HepG2 (cell line): ENCODE data around the gene ASXL1. TPM values are rescaled to one million over a fixed set of nuclear protein-coding genes. Genes with fewer than 3 reads are reported as not detected.
A peak's percentile ranks its signal among the peaks of the same experiment; 100 is the strongest.

Experiments used
- ATAC-seq: fragments of 200-7000 bp; cut with Tn5 transposase; 3 replicates; pipeline ENCODE4 v1.9.1; 2020; ENCODE audit warnings: mild to moderate bottlenecking, moderate library complexity
- BruUV-seq: library from RNA; stranded (reverse); fragments of 400-500 nt; replicated peaks from 2 replicates; lab custom pipeline; 2021; lab: Mats Ljungman, UMichigan
- CTCF ChIA-PET: fragments of 300-600 bp; formaldehyde crosslinking; extraction: SDS; loops from one replicate; lab custom pipeline; 2021; ENCODE audit warnings: low total read pairs, inconsistent platforms, low intra/inter-chr PET ratio; lab: Yijun Ruan, JAX
- POLR2A ChIA-PET: fragments of 350-600 bp; sonication (Branson Sonifier 250); formaldehyde crosslinking; loops from one replicate; lab custom pipeline; 2020; ENCODE audit warnings: antibody characterized with exemption, inconsistent platforms; lab: Yijun Ruan, JAX
- DNase-seq: peaks from one replicate; pipeline ENCODE4 v3.0.0-alpha.2; 2015; ENCODE audit warnings: low spot score
- FAIRE-seq: peaks from 3 replicates; lab custom pipeline; 2011; peaks lifted over from hg19 to GRCh38; lab: Jason Lieb, UNC
- H2AFZ ChIP-seq: one replicate; pipeline ENCODE4 v1.6.1; 2011; ENCODE audit warnings: low read length, inconsistent platforms
- H3K27ac ChIP-seq: fragments of 300-600 bp; 3 replicates; pipeline ENCODE4 v1.8.0; 2011; ENCODE audit warnings: mixed run types, mild to moderate bottlenecking, mixed read lengths, low read length, inconsistent platforms; ENCODE audit not compliant: insufficient read depth; ENCODE audit errors: extremely low read length
- H3K27me3 ChIP-seq, 2 experiments: fragments of 200-600 bp in 1 of 2; 2 replicates in 1 of 2; 3 replicates in 1 of 2; pipeline versions ENCODE4 v1.6.0 to v1.8.0; 2011; ENCODE audit warnings: low read length in 2 of 2, mild to moderate bottlenecking in 2 of 2, moderate library complexity in 2 of 2, inconsistent platforms in 1 of 2; ENCODE audit not compliant: insufficient read depth in 2 of 2, control insufficient read depth in 1 of 2
- H3K36me3 ChIP-seq, 2 experiments: fragments of 200-600 bp in 1 of 2; replicated peaks in 1 of 2; 2 replicates in 1 of 2; 3 replicates in 1 of 2; pipeline versions ENCODE4 v1.5.1 to v1.8.0; 2011; ENCODE audit warnings: low read length in 2 of 2, inconsistent platforms in 1 of 2; ENCODE audit not compliant: insufficient read depth in 2 of 2, control insufficient read depth in 1 of 2
- H3K4me1 ChIP-seq: 2 replicates; pipeline ENCODE4 v1.5.1; 2012; ENCODE audit warnings: low read length, inconsistent platforms; ENCODE audit not compliant: insufficient read depth
- H3K4me2 ChIP-seq: 2 replicates; pipeline ENCODE4 v1.6.0; 2011; ENCODE audit warnings: low read depth, low read length, inconsistent platforms
- H3K4me3 ChIP-seq, 3 experiments: fragments of 200-600 bp in 1 of 3; sonication (generic), shearing (Covaris generic) in 1 of 3; replicated peaks in 1 of 3; 2 replicates each; pipeline ENCODE4 v1.5.1; 2011 to 2016; ENCODE audit warnings: low read length in 3 of 3, inconsistent platforms in 2 of 3, low read depth in 2 of 3, mild to moderate bottlenecking in 2 of 3, control low read depth in 1 of 3, mixed read lengths in 1 of 3; ENCODE audit not compliant: insufficient read depth in 1 of 3
- H3K79me2 ChIP-seq: one replicate; pipeline ENCODE4 v1.6.1; 2011; ENCODE audit warnings: low read length, inconsistent platforms; ENCODE audit not compliant: insufficient read depth
- H3K9ac ChIP-seq: 2 replicates; pipeline ENCODE4 v1.6.0; 2011; ENCODE audit warnings: mild to moderate bottlenecking, low read depth, low read length, inconsistent platforms; ENCODE audit not compliant: insufficient read depth
- H3K9me3 ChIP-seq: 2 replicates; pipeline ENCODE4 v1.5.1; 2012; ENCODE audit warnings: mild to moderate bottlenecking, low read length
- H4K20me1 ChIP-seq: 2 replicates; pipeline ENCODE4 v1.6.0; 2011; ENCODE audit warnings: inconsistent platforms, mild to moderate bottlenecking, low read length, moderate library complexity; ENCODE audit not compliant: insufficient read depth
- BHLHE40 ChIP-seq: IDR thresholded peaks from 2 replicates; pipeline ENCODE4 v1.6.1; 2011; ENCODE audit warnings: low read length, improper control_type of control experiment
- CERS6 ChIP-seq: sonication (generic); formaldehyde crosslinking; IDR thresholded peaks from 2 replicates; pipeline ENCODE4 v1.5.0; 2020; ENCODE audit warnings: missing genetic modification reagents
- FOXK2 ChIP-seq: fragments of 450-650 bp; IDR thresholded peaks from 2 replicates; pipeline ENCODE4 v1.6.1; 2016
- GTF2F1 ChIP-seq: fragments of 150-350 bp; IDR thresholded peaks from 2 replicates; pipeline ENCODE4 v1.6.1; 2014; ENCODE audit warnings: low read length
- HIVEP1 ChIP-seq: sonication (generic); formaldehyde crosslinking; IDR thresholded peaks from 2 replicates; pipeline ENCODE4 v1.4.0; 2020; ENCODE audit warnings: mild to moderate bottlenecking, missing genetic modification reagents
- HNRNPH1 ChIP-seq: fragments of 200-400 bp; formaldehyde crosslinking; optimal IDR thresholded peaks from 2 replicates; pipeline ENCODE3; 2017; ENCODE audit warnings: mild to moderate bottlenecking, low read depth, low read length
- HNRNPK ChIP-seq: fragments of 200-400 bp; formaldehyde crosslinking; IDR thresholded peaks from 2 replicates; pipeline ENCODE4 v1.6.1; 2018; ENCODE audit warnings: low read length, low read depth, moderate library complexity, mild to moderate bottlenecking; ENCODE audit not compliant: poor library complexity, severe bottlenecking
- KDM5B ChIP-seq: sonication (generic); formaldehyde crosslinking; IDR thresholded peaks from 2 replicates; pipeline ENCODE4 v1.4.0; 2020; ENCODE audit warnings: missing genetic modification reagents, mild to moderate bottlenecking, borderline replicate concordance
- KLF6 ChIP-seq: IDR thresholded peaks from 2 replicates; pipeline ENCODE4 v1.8.0; 2016; ENCODE audit warnings: missing biosample characterization, missing genetic modification reagents
- NBN ChIP-seq: fragments of 450-650 bp; conservative IDR thresholded peaks from 2 replicates; pipeline ENCODE4 v1.6.1; 2017
- PAF1 ChIP-seq: IDR thresholded peaks from 2 replicates; pipeline ENCODE4 v1.6.1; 2016; ENCODE audit warnings: missing genetic modification reagents, missing compliant biosample characterization
- PBX2 ChIP-seq: IDR thresholded peaks from 2 replicates; pipeline ENCODE4 v1.6.1; 2016; ENCODE audit warnings: control low read depth
- RAD51 ChIP-seq: fragments of 450-650 bp; IDR thresholded peaks from 2 replicates; pipeline ENCODE4 v1.6.1; 2016; ENCODE audit warnings: borderline replicate concordance
- ZFY ChIP-seq: sonication (generic); formaldehyde crosslinking; IDR thresholded peaks from 2 replicates; pipeline ENCODE4 v1.4.0; 2020; ENCODE audit warnings: missing genetic modification reagents
- ZNF136 ChIP-seq: sonication (generic); formaldehyde crosslinking; IDR thresholded peaks from 2 replicates; pipeline ENCODE4 v1.8.1; 2022; ENCODE audit warnings: low read depth, mild to moderate bottlenecking, moderate library complexity, missing genetic modification reagents
- ZNF20 ChIP-seq: sonication (generic); formaldehyde crosslinking; IDR thresholded peaks from 2 replicates; pipeline ENCODE4 v1.4.0; 2020; ENCODE audit warnings: mild to moderate bottlenecking, moderate library complexity, missing genetic modification reagents
- ZNF33A ChIP-seq: sonication (generic); formaldehyde crosslinking; IDR thresholded peaks from 2 replicates; pipeline ENCODE4 v1.5.1; 2020; ENCODE audit warnings: missing genetic modification reagents, mild to moderate bottlenecking, moderate library complexity, borderline replicate concordance
- ZNF367 ChIP-seq: sonication (generic); formaldehyde crosslinking; IDR thresholded peaks from 2 replicates; pipeline ENCODE4 v1.4.0; 2020; ENCODE audit warnings: missing genetic modification reagents, borderline replicate concordance
- ZNF703 ChIP-seq: sonication (generic); formaldehyde crosslinking; IDR thresholded peaks from 2 replicates; pipeline ENCODE4 v1.5.1; 2020; ENCODE audit warnings: missing genetic modification reagents, mild to moderate bottlenecking, moderate library complexity, borderline replicate concordance
- ZNF879 ChIP-seq: sonication (generic); formaldehyde crosslinking; IDR thresholded peaks from 2 replicates; pipeline ENCODE4 v1.8.1; 2023; ENCODE audit warnings: missing genetic modification reagents
- WGBS: methylation state at CpG from one replicate; pipeline ENCODE4 v1.1.6; 2017; ENCODE audit warnings: low lambda C conversion rate; 5-methylcytosine and 5-hydroxymethylcytosine counted together
- in situ Hi-C: cut with HindIII; loops from 2 replicates; pipeline ENCODE4 v1.10.0; 2017; ENCODE audit warnings: low pct_unique_long_range_greater_than_20kb; ENCODE audit not compliant: extremely low pct_ligation_motif_present
- intact Hi-C: fragments of 100-400 bp; cut with micrococcal nuclease; formaldehyde crosslinking; loops from one replicate; pipeline ENCODE4 v1.10.0; 2022; ENCODE audit not compliant: unreplicated experiment
- polyA plus RNA-seq, 8 experiments: library from polyadenylated mRNA; depleted of rRNA in 3 of 8; stranded (reverse) in 7 of 8; unstranded in 1 of 8; fragments of >200 nt; fragmentation: Illumina TruSeq in 4 of 8; extraction: Trizol in 4 of 8; gene quantifications; 2 replicates each; pipeline versions ENCODE4 v1.2.1 to v1.2.3, GENCODE V29; 2011 to 2016; ENCODE audit warnings: low read depth in 4 of 8, missing spikeins in 1 of 8, mixed read lengths in 1 of 8; ENCODE audit not compliant: insufficient read depth in 1 of 8
- total RNA-seq, 5 experiments: library from RNA; depleted of rRNA; stranded (reverse); fragments of >200 nt; fragmentation: Illumina TruSeq; extraction: Trizol; gene quantifications; 2 replicates each; pipeline ENCODE4 v1.2.3, GENCODE V29; 2016; ENCODE audit warnings: low read depth in 1 of 5

The ASXL1 gene
- total and polyA plus RNA-seq, 2 of the 13 experiments (the other 11 are each of a cell fraction or from before 2014, with no cell fraction given): 62.1 to 74.8 TPM

GRCh38 chr20:32400476-32400875 is 42.3 kb downstream of the ASXL1 start (continued):
- TF ChIP-seq GTF2F1 (no peak), RAD51 (no peak), PAF1 (CRISPR knock-in tag) (no peak), ZNF20 (CRISPR knock-in tag) (no peak), CERS6 (CRISPR knock-in tag) (no peak), ZNF879 (CRISPR knock-in tag) (no peak), BHLHE40 (no peak), HNRNPH1 (no peak), KDM5B (no peak), PBX2 (CRISPR knock-in tag) (no peak), HIVEP1 (CRISPR knock-in tag) (no peak), ZNF136 (CRISPR knock-in tag) (no peak)
- TF ChIP-seq, all 625 proteins: peak for 3

DNA sequence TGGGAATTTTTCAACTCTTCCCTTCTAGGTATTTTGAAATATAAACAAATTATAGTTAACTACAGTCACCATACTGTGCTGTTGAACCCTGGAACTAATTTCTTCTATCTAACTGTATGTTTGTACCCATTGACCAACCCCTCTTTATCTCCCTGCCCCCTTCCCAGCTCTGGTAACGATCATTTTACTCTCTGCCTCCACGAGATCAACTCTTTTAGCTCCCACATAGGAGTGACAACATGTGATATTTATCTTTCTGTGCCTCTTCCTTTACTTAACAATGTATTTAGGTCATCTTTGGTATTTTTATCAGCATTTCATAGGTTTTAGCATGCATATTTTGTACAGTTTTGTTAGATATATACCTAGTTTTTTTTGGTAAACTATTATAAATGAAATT is 45.9 kb downstream of the ASXL1 start:
- H2AFZ ChIP-seq: no peak overlapping the region
- TF ChIP-seq FOXK2: no peak
- no peak for TF ChIP-seq KLF6 (CRISPR knock-in tag)
- no peak for TF ChIP-seq ZNF703
- no peak for TF ChIP-seq ZNF33A (CRISPR knock-in tag)
- TF ChIP-seq ZFY (CRISPR knock-in tag): no peak
- no peak for TF ChIP-seq ZNF367 (CRISPR knock-in tag)
- no peak for TF ChIP-seq NBN
- TF ChIP-seq HNRNPK: peak; percentile 23
- no peak overlapping the region for H3K4me2 ChIP-seq
- FAIRE-seq (no peak), DNase-seq (no peak), ATAC-seq (no peak)
- ChIA-PET CTCF (no interaction called here), POLR2A (no interaction called here)
- no peak overlapping the region for H3K4me3 ChIP-seq
- H3K36me3 ChIP-seq: peaks cover 24 to 53% of the 10 kb centered on the region in 2 experiments
- H3K9me3 ChIP-seq: no peaks in the 10 kb centered on the region
- peaks cover 89% of the 10 kb centered on the region for H3K79me2 ChIP-seq
- WGBS: 88% methylated on average over 2 of the region's 2 CpGs
- H3K9ac ChIP-seq: no peak overlapping the region
- H3K27me3 ChIP-seq: no peaks in the 10 kb centered on the region
- H4K20me1 ChIP-seq: peaks cover 26% of the 10 kb centered on the region
- in situ Hi-C loops (no loop called here), intact Hi-C loops (no loop called here)
- no TSS peak for BruUV-seq
- no peak overlapping the region for H3K27ac ChIP-seq
- H3K4me1 ChIP-seq: peaks cover 14% of the 10 kb centered on the region
